GM12864 (cell line): ENCODE data around the gene RAB35.

Experiments used
- DNase-seq: peaks from one replicate; pipeline ENCODE4 v3.0.0-alpha.2; 2011; ENCODE audit warnings: low read depth
- H3K4me3 ChIP-seq: 2 replicates; pipeline ENCODE4 v1.5.1; 2011; ENCODE audit warnings: mild to moderate bottlenecking, low read depth, low read length, control low read depth
- CTCF ChIP-seq: IDR thresholded peaks from 2 replicates; pipeline ENCODE4 v1.5.1; 2011; ENCODE audit warnings: low read depth, mild to moderate bottlenecking, moderate library complexity, low read length, control low read depth, inconsistent platforms; ENCODE audit errors: missing control alignments

The RAB35 gene

GRCh38 chr12:120089796-120090195 is 26.8 kb downstream of the RAB35 start:
- TF ChIP-seq CTCF = no peak
- no peak overlapping the region for H3K4me3 ChIP-seq
- no peak for DNase-seq

GRCh38 chr12:120089105-120089504 is 27.4 kb downstream of the RAB35 start:
- no peak for DNase-seq
- H3K4me3 ChIP-seq = no peak overlapping the region
- no peak for TF ChIP-seq CTCF

- H3K4me3 ChIP-seq = peak overlapping the region; percentile 44
- peak; percentile 98 for TF ChIP-seq CTCF
These were observed 29.5 kb downstream of the RAB35 start for GRCh38 chr12:120086801-120087621.

GRCh38 chr12:120085920-120086645 is 30.5 kb downstream of the RAB35 start:
- no peak overlapping the region for H3K4me3 ChIP-seq
- no peak for TF ChIP-seq CTCF
- DNase-seq = no peak

More at GRCh38 chr12:120086801-120087621, 29.5 kb downstream of the RAB35 start:
- DNase-seq = peak; percentile 98

- H3K4me3 ChIP-seq = no peak overlapping the region
- no peak for TF ChIP-seq CTCF
- DNase-seq = no peak
These were observed 34.9 kb downstream of the RAB35 start for GRCh38 chr12:120081641-120082040.

- no peak for TF ChIP-seq CTCF
- DNase-seq = no peak
- no peak overlapping the region for H3K4me3 ChIP-seq
These were observed 36.8 kb downstream of the RAB35 start for GRCh38 chr12:120079411-120080400.
